IMR-90 (cell line): ENCODE measurements around the gene NDUFB3. TPM values are rescaled to one million over a fixed set of nuclear protein-coding genes. Genes with fewer than 3 reads are reported as not detected.

Source experiments
- ATAC-seq: fragments of 200-7000 bp; cut with Tn5 transposase; 2 replicates; pipeline ENCODE4 v1.9.1; 2020; ENCODE audit warnings: low read depth, mild to moderate bottlenecking, moderate library complexity
- BruUV-seq: library from RNA; stranded (reverse); fragments of 400-500 nt; replicated peaks from 2 replicates; lab custom pipeline; 2021; lab: Mats Ljungman, UMichigan
- CTCF ChIA-PET: fragments of 300-600 bp; formaldehyde crosslinking; extraction: SDS; loops from one replicate; lab custom pipeline; 2021; ENCODE audit warnings: antibody characterized with exemption; lab: Yijun Ruan, JAX
- POLR2A ChIA-PET: fragments of 300-600 bp; sonication (Branson Sonifier 250); formaldehyde crosslinking; loops from one replicate; lab custom pipeline; 2022; ENCODE audit warnings: antibody characterized with exemption; ENCODE audit not compliant: unreplicated experiment; lab: Charles Lee
- DNase-seq: peaks from one replicate; pipeline ENCODE4 v3.0.0; 2013
- H2AFZ ChIP-seq: replicated peaks from 2 replicates; pipeline ENCODE3; 2013; ENCODE audit warnings: low read length, mild to moderate bottlenecking; ENCODE audit not compliant: poor library complexity
- H2AK5ac ChIP-seq: 2 replicates; pipeline ENCODE4 v1.6.1; 2013; ENCODE audit warnings: low read depth, low read length, inconsistent platforms
- H2AK9ac ChIP-seq: replicated peaks from 2 replicates; pipeline ENCODE3; 2013; ENCODE audit warnings: mild to moderate bottlenecking, low read depth, low read length, moderate library complexity; ENCODE audit not compliant: poor library complexity
- H2BK120ac ChIP-seq: 2 replicates; pipeline ENCODE4 v1.6.1; 2013; ENCODE audit warnings: low read depth, low read length, inconsistent platforms
- H2BK15ac ChIP-seq: 3 replicates; pipeline ENCODE4 v1.6.1; 2013; ENCODE audit warnings: low read depth, low read length, inconsistent platforms
- H2BK20ac ChIP-seq: 2 replicates; pipeline ENCODE4 v1.6.1; 2013; ENCODE audit warnings: low read depth, mild to moderate bottlenecking, inconsistent platforms, low read length, moderate library complexity
- H2BK5ac ChIP-seq: 2 replicates; pipeline ENCODE4 v1.6.1; 2013; ENCODE audit warnings: mild to moderate bottlenecking, low read depth, low read length, inconsistent platforms; ENCODE audit not compliant: poor library complexity, severe bottlenecking
- H3K14ac ChIP-seq: replicated peaks from 2 replicates; pipeline ENCODE4 v1.6.1; 2013; ENCODE audit warnings: low read depth, low read length, inconsistent platforms
- H3K18ac ChIP-seq: 2 replicates; pipeline ENCODE4 v1.6.1; 2013; ENCODE audit warnings: low read depth, low read length, control low read depth
- H3K23ac ChIP-seq: 2 replicates; pipeline ENCODE4 v1.6.1; 2013; ENCODE audit warnings: low read depth, low read length, inconsistent platforms
- H3K27ac ChIP-seq: 2 replicates; pipeline ENCODE4 v1.5.1; 2013; ENCODE audit warnings: mild to moderate bottlenecking, control low read depth, low read length; ENCODE audit not compliant: insufficient read depth
- H3K27me3 ChIP-seq: 2 replicates; pipeline ENCODE4 v1.6.1; 2013; ENCODE audit warnings: low read length; ENCODE audit not compliant: control insufficient read depth, insufficient read depth
- H3K36me3 ChIP-seq: 2 replicates; pipeline ENCODE4 v1.6.1; 2013; ENCODE audit warnings: low read length, mixed read lengths; ENCODE audit not compliant: control insufficient read depth, insufficient read depth
- H3K4ac ChIP-seq: 2 replicates; pipeline ENCODE4 v1.6.1; 2013; ENCODE audit warnings: low read depth, low read length, inconsistent platforms
- H3K4me1 ChIP-seq: 2 replicates; pipeline ENCODE4 v1.6.1; 2013; ENCODE audit warnings: low read length, mixed read lengths; ENCODE audit not compliant: control insufficient read depth, insufficient read depth
- H3K4me2 ChIP-seq: 2 replicates; pipeline ENCODE4 v1.6.1; 2013; ENCODE audit warnings: low read depth, mild to moderate bottlenecking, control low read depth, low read length, moderate library complexity
- H3K4me3 ChIP-seq: 2 replicates; pipeline ENCODE4 v1.5.1; 2013; ENCODE audit warnings: low read depth, mild to moderate bottlenecking, control low read depth, low read length, moderate library complexity; ENCODE audit not compliant: insufficient read depth
- H3K56ac ChIP-seq: 2 replicates; pipeline ENCODE4 v1.6.1; 2013; ENCODE audit warnings: low read length, inconsistent platforms; ENCODE audit not compliant: insufficient read depth; ENCODE audit errors: extremely low read depth
- H3K79me1 ChIP-seq, 2 experiments: 2 replicates each; pipeline ENCODE4 v1.6.1; 2013; ENCODE audit warnings: low read length in 2 of 2, inconsistent platforms in 1 of 2, low read depth in 1 of 2
- H3K9ac ChIP-seq: 2 replicates; pipeline ENCODE4 v1.6.1; 2013; ENCODE audit warnings: low read depth, low read length, control low read depth
- H3K9me1 ChIP-seq: 2 replicates; pipeline ENCODE4 v1.6.1; 2013; ENCODE audit warnings: low read length, inconsistent platforms; ENCODE audit not compliant: insufficient read depth
- H3K9me3 ChIP-seq: 2 replicates; pipeline ENCODE4 v1.6.1; 2013; ENCODE audit warnings: low read length; ENCODE audit not compliant: control insufficient read depth, insufficient read depth
- H4K20me1 ChIP-seq: 2 replicates; pipeline ENCODE4 v1.6.1; 2013; ENCODE audit warnings: low read length, inconsistent platforms; ENCODE audit not compliant: insufficient read depth
- H4K5ac ChIP-seq: 2 replicates; pipeline ENCODE4 v1.6.1; 2013; ENCODE audit warnings: mild to moderate bottlenecking, low read depth, low read length, control low read depth
- H4K8ac ChIP-seq, 2 experiments: 2 replicates each; pipeline ENCODE4 v1.6.1; 2013; ENCODE audit warnings: low read depth in 2 of 2, low read length in 2 of 2, control low read depth in 1 of 2, inconsistent platforms in 1 of 2
- H4K91ac ChIP-seq: 2 replicates; pipeline ENCODE4 v1.6.1; 2013; ENCODE audit warnings: low read depth, low read length, inconsistent platforms; ENCODE audit not compliant: insufficient read depth
- BHLHE40 ChIP-seq: fragments of 150-350 bp; IDR thresholded peaks from 2 replicates; pipeline ENCODE4 v1.6.1; 2016; ENCODE audit warnings: mild to moderate bottlenecking, low read depth, low read length
- MAFK ChIP-seq: IDR thresholded peaks from 2 replicates; pipeline ENCODE4 v1.6.1; 2012; ENCODE audit warnings: low read depth, low read length, improper control_type of control experiment
- MXI1 ChIP-seq: IDR thresholded peaks from 2 replicates; pipeline ENCODE4 v1.6.1; 2012; ENCODE audit warnings: low read depth, mild to moderate bottlenecking, low read length, moderate library complexity, borderline replicate concordance
- POLR2A ChIP-seq: IDR thresholded peaks from 2 replicates; pipeline ENCODE4 v1.6.1; 2012; ENCODE audit warnings: mild to moderate bottlenecking, low read depth, low read length
- RFX5 ChIP-seq: IDR thresholded peaks from 2 replicates; pipeline ENCODE4 v1.8.0; 2012; ENCODE audit warnings: low read depth, mild to moderate bottlenecking, low read length, moderate library complexity
- SMC3 ChIP-seq: fragments of 150-350 bp; IDR thresholded peaks from 2 replicates; pipeline ENCODE4 v1.6.1; 2016; ENCODE audit warnings: low read depth, mild to moderate bottlenecking, antibody characterized with exemption, low read length, moderate library complexity
- WGBS, 2 experiments: methylation state at CpG; one replicate each; pipeline versions ENCODE4 v1.1.5 to v1.1.7; 2013; ENCODE audit warnings: missing lambda C conversion rate in 2 of 2; ENCODE audit not compliant: insufficient read length in 1 of 2; ENCODE audit errors: extremely low coverage in 2 of 2; 5-methylcytosine and 5-hydroxymethylcytosine counted together
- dilution Hi-C: fragments of 300-500 bp; cut with HindIII; formaldehyde crosslinking; loops from one replicate; pipeline ENCODE4 v1.14.3; 2018; ENCODE audit warnings: low sequenced_read_pairs; ENCODE audit not compliant: unreplicated experiment
- in situ Hi-C: fragments of 300-500 bp; cut with MboI; formaldehyde crosslinking; loops from 3 replicates; pipeline ENCODE4 v1.14.3; 2019; ENCODE audit warnings: low sequenced_read_pairs, inconsistent platforms, mixed read lengths
- intact Hi-C: fragments of 100-400 bp; cut with micrococcal nuclease; formaldehyde crosslinking; loops from 2 replicates; pipeline ENCODE4 v1.10.0; 2022
- polyA plus RNA-seq, 3 experiments: library from polyadenylated mRNA; depleted of rRNA; stranded (reverse); fragments of >200 nt; gene quantifications; 2 replicates each; pipeline ENCODE4 v1.2.3, GENCODE V29; 2012; ENCODE audit warnings: low replicate concordance in 1 of 3
- total RNA-seq: library from RNA; depleted of rRNA; stranded (reverse); fragments of >200 nt; gene quantifications from 2 replicates; pipeline ENCODE4 v1.2.3, GENCODE V29; 2012
- TF ChIP-seq, protein P1 (sequence below): fragments of 150-350 bp; IDR thresholded peaks from 2 replicates; pipeline ENCODE4 v1.6.1; 2017; ENCODE audit warnings: mild to moderate bottlenecking, antibody characterized with exemption, low read length, low read depth

NDUFB3 gene
- total and polyA plus RNA-seq, 2 of the 4 experiments (the other 2 are of a cell fraction), result 41.0 to 98.7 TPM

DNA sequence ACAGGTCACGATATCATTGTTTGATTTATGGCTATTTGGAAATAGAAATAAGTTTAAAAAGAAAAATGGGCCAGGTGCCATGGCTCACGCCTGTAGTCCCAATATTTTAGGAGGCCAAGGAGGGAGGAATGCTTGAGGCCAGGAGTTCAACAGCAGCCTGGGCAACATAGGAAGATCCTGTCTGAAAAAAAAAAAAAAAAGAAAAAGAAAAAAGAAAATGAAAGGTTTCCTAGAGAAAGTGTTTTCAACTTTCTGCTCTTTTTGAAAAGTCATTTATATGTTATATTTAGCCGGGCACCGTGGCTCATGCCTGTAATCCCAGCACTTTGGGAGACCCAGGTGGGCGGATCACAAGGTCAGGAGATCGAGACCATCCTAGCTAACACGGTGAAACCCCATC, 3.2 kb downstream of the NDUFB3 start:
- Histone ChIP-seq H2AFZ (no peak overlapping the region), H3K4ac (no peak overlapping the region), H2BK120ac (no peak overlapping the region), H3K56ac (no peak overlapping the region), H3K23ac (no peak overlapping the region), H3K18ac (no peak overlapping the region), H2BK15ac (no peak overlapping the region), H2BK5ac (no peak overlapping the region), H2AK5ac (no peak overlapping the region), H3K27me3 (no peaks in the 10 kb centered on the region), H4K91ac (no peak overlapping the region), H4K8ac (no peak overlapping the region), H3K9ac (no peak overlapping the region), H4K20me1 (no peaks in the 10 kb centered on the region), H3K4me3 (no peak overlapping the region), H2BK20ac (no peak overlapping the region), H3K79me1 (peaks cover 7 to 37% of the 10 kb centered on the region in 2 experiments), H2AK9ac (no peak overlapping the region), H4K5ac (no peak overlapping the region), H3K4me2 (no peak overlapping the region), H3K14ac (no peak overlapping the region), H3K9me1 (no peaks in the 10 kb centered on the region), H3K27ac (no peak overlapping the region), H3K9me3 (no peaks in the 10 kb centered on the region), H3K36me3 (peaks cover 4% of the 10 kb centered on the region; the same call in 1 of the 2 replicates), H3K4me1 (no peaks in the 10 kb centered on the region)
- POLR2A ChIA-PET, result no interaction called here
- in situ Hi-C loops (no loop called here), dilution Hi-C loops (no loop called here), intact Hi-C loops (loop anchor here (5.0 kb wide), 2 partner anchors 42 to 102 kb away; partner anchors contain the start of gene CFLAR)
- 92% methylated on average over 2 of the region's 7 CpGs; no CpG with 5 or more reads in 1 of the 2 experiments for WGBS, 2 experiments
- no peak for DNase-seq
- no peak for ATAC-seq
- TF ChIP-seq MXI1 (no peak), BHLHE40 (no peak), MAFK (no peak), SMC3 (no peak), RFX5 (no peak), POLR2A (no peak)
- TF ChIP-seq, protein P1, sequence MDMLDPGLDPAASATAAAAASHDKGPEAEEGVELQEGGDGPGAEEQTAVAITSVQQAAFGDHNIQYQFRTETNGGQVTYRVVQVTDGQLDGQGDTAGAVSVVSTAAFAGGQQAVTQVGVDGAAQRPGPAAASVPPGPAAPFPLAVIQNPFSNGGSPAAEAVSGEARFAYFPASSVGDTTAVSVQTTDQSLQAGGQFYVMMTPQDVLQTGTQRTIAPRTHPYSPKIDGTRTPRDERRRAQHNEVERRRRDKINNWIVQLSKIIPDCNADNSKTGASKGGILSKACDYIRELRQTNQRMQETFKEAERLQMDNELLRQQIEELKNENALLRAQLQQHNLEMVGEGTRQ, result no peak
- BruUV-seq, result no TSS peak
- CTCF ChIA-PET, result no interaction called here
